ENCODE data around the gene MAML2.
A peak's percentile ranks its signal among the peaks of the same experiment; 100 is the strongest.

Gene MAML2

GRCh38 chr11:96070453-96070852 is 272.5 kb downstream of the MAML2 start:
- DNase-seq (ENCODE audit: low read depth in 2 of 2): no peak

GRCh38 chr11:96067160-96067559 is 275.8 kb downstream of the MAML2 start:
- no peak for DNase-seq (ENCODE audit: low read depth in 2 of 2)

GRCh38 chr11:96065379-96065778 is 277.6 kb downstream of the MAML2 start:
- no peak for DNase-seq (ENCODE audit: low read depth in 2 of 2)

- no peak for DNase-seq (ENCODE audit: low read depth in 2 of 2)
Measured at GRCh38 chr11:96063886-96064285, 279.1 kb downstream of the MAML2 start.

GRCh38 chr11:96063053-96063452 is 279.9 kb downstream of the MAML2 start:
- no peak for DNase-seq (ENCODE audit: low read depth in 2 of 2)

GRCh38 chr11:96062134-96062533 is 280.9 kb downstream of the MAML2 start:
- no peak for DNase-seq (ENCODE audit: low read depth in 2 of 2)

GRCh38 chr11:96061730-96062129 is 281.3 kb downstream of the MAML2 start:
- no peak for DNase-seq (ENCODE audit: low read depth in 2 of 2)

- no peak for DNase-seq (ENCODE audit: low read depth in 2 of 2)
Measured at GRCh38 chr11:96061069-96061468, 281.9 kb downstream of the MAML2 start.

GRCh38 chr11:96057502-96057901 is 285.5 kb downstream of the MAML2 start:
- no peak for DNase-seq (ENCODE audit: low read depth in 2 of 2)

GRCh38 chr11:96056576-96056975 is 286.4 kb downstream of the MAML2 start:
- no peak for DNase-seq (ENCODE audit: low read depth in 2 of 2)

- DNase-seq (ENCODE audit: low read depth in 2 of 2): peak in 1 of 2 donors; percentile 23
Measured at GRCh38 chr11:96055706-96056387, 287.1 kb downstream of the MAML2 start.

- no peak for DNase-seq (ENCODE audit: low read depth in 2 of 2)
Measured at GRCh38 chr11:96054870-96055705, 287.9 kb downstream of the MAML2 start.

GRCh38 chr11:96052921-96053651 is 289.9 kb downstream of the MAML2 start:
- DNase-seq (ENCODE audit: low read depth in 2 of 2): no peak

- DNase-seq (ENCODE audit: low read depth in 2 of 2): no peak
Measured at GRCh38 chr11:96051820-96052219, 291.2 kb downstream of the MAML2 start.

GRCh38 chr11:96050435-96051182 is 292.4 kb downstream of the MAML2 start:
- DNase-seq (ENCODE audit: low read depth in 2 of 2): no peak

GRCh38 chr11:96049426-96049825 is 293.6 kb downstream of the MAML2 start:
- DNase-seq (ENCODE audit: low read depth in 2 of 2): no peak

GRCh38 chr11:96045622-96046456 is 297.2 kb downstream of the MAML2 start:
- no peak for DNase-seq (ENCODE audit: low read depth in 2 of 2)

- no peak for DNase-seq (ENCODE audit: low read depth in 2 of 2)
Measured at GRCh38 chr11:96044747-96045146, 298.2 kb downstream of the MAML2 start.

- DNase-seq (ENCODE audit: low read depth in 2 of 2): no peak
Measured at GRCh38 chr11:96044311-96044710, 298.7 kb downstream of the MAML2 start.

- DNase-seq (ENCODE audit: low read depth in 2 of 2): no peak
Measured at GRCh38 chr11:96043291-96043690, 299.7 kb downstream of the MAML2 start.

- DNase-seq (ENCODE audit: low read depth in 2 of 2): no peak
Measured at GRCh38 chr11:96038046-96038445, 304.9 kb downstream of the MAML2 start.
